Measurements from ENCODE around the gene GSTM1.

Gene GSTM1

DNA sequence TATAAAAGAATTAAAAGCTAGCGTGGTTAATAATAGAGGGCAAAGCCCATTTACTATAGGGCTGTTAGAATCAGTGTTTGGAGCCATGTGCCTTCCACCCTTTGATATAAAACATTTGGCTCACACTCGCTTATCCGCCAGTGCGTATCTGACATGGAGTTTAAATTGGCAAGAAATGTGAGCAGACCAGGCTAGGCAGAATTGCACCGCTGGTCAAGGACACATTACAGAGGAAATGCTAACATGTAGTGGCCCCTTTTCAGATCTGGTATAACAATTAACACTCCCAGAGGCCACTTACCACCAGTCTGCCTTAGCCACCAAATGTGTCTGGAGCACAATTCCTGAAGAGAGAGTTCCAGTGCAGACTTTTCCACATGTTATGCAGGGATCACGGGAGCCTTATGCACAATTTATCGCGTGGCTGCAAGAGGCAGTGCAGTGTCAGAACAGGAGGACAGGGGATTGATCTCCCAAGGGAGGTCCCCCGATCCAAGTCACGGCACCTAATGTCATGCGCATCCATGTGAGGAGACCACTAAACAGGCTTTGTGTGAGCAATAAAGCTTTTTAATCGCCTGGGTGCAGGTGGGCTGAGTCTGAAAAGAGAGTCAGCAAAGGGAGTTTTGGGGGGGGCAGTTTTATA lies 39.2 kb downstream of the GSTM1 start:
- no peak for DNase-seq (ENCODE audit: low read depth in 2 of 2)

DNA sequence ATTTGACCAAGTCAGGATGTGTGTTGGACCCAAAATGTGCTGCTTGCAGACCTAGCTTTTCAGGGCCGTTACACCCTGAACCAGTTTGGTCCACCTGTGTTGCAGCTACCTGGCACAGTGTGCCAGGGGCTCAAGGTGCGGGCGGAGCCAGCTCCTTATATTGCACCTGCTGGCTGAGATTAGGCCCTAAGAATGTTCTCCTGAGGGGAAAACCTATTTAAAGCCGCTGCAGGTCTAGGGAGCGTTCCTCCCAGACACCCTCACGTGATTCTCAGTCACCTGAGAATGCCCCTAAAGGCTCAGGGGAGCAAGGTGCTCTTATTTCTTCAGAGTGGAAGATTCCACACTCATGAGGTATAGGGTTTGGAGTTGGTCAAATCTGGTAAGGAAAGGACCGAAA lies 41.3 kb downstream of the GSTM1 start:
- DNase-seq (ENCODE audit: low read depth in 2 of 2): no peak

DNA sequence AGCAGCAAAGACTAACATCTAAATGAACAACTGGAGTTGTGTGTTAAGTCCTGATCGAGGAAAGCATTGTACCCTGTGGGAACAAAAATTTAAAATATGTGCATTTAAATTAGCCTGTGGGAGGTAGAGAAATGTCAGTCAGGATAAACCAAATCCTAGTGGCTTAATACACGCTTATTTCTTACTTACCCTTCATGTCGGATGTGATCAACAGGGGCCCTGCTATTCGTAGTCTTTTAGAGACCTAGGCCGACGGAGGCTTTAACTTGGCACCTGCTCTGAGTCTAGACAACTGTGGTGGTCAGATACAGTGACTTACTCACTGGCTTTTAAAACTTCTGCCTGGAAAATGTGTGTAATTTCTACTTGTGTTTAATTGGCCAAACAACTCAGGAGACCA lies 43.0 kb downstream of the GSTM1 start:
- no peak for DNase-seq (ENCODE audit: low read depth in 2 of 2)

DNA sequence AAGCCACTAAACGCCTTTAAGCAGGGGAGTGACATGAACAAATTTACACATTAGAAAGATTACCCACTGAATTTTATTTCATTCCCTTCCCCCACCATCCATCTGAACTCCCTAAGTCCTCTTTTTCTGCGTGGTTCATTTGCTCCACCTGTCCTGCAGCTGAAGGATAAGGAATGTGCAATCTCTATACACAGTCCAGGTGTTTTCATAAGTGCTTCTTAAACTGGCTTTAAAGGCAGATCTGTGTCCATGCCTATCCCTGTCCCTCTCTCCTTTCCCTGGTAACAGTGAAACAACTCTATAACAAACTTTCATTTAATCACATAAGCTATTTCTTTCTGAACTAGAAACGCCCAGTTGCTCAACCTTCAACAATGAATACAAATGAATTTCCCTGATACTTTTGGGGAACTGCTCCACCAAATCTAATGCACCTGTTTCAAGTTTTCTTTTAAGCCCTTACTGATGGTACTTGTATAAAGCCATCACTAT lies 44.8 kb downstream of the GSTM1 start:
- no peak for DNase-seq (ENCODE audit: low read depth in 2 of 2)

DNA sequence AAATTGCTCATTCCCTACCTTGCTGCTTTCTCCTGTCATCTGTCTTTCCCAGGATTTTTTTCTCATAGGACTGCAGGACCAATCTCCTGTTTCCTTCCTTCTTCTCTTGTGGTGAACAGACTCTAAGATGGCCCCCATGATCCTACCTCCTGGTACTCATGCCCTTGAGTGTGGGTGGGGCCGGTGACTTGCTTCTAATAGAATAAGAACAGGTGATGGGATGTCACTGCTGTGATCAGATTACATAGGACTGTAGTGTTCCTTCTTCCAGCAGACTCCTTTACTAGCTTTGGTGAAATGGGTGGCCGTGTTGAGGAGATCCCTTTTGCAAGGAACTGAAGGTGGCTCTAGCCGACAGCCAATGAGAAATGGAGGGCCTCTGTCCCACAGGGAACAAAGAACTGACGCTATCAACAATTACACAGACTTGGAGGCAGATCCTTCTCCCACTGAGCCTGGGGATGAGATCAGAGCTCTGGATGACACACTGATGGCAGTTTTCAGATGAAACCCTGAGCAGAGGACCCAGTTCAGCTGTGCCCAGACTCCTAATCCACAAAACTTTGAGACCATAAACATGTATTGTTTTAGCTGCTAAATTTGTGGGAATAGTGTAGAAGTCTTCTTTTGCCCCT lies 45.7 kb downstream of the GSTM1 start:
- no peak for DNase-seq (ENCODE audit: low read depth in 2 of 2)

DNA sequence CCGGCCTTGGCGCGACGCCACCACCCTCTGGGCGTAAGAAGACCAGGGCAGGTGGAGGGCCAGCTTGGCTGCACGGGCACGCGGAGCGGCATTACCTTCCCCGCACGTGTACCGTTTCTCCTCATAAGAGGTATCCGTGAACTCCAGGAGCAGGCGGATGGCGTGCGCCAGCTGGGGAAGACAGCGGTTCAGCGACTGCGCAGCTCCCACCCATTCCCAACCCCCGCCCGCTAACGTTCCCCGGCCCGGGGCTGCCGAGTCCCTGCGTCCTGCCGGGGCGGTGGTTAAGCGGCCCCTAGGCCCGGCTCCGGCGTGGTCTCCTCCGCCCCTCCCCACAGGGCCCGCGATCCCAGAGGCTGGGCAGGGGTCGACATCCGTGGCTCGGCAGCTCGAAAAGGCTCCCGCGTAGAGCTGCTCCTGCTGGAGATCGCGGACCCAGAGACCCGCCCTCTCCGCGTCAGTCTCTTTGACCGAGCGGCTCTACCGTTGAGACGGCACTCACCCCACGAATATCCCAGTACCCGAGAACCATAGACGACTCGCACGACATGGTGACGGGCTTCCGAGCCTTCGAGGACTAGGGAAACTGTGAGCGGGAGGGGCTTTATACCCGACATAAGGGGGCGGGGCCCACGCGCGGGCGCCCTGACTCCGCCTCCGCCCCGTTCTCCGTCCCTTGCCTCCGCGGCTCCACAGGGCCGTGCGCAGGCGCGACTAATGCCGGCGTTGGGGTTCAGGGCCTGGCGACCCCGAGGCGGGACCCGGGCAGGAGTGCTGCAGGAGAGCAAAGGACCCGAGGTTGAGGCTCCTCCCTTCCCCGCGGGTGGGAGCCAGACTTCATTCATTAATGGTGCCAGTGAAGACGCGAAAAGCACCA lies 52.4 kb downstream of the GSTM1 start:
- DNase-seq (ENCODE audit: low read depth in 2 of 2): peak; percentile 58 to 80

DNA sequence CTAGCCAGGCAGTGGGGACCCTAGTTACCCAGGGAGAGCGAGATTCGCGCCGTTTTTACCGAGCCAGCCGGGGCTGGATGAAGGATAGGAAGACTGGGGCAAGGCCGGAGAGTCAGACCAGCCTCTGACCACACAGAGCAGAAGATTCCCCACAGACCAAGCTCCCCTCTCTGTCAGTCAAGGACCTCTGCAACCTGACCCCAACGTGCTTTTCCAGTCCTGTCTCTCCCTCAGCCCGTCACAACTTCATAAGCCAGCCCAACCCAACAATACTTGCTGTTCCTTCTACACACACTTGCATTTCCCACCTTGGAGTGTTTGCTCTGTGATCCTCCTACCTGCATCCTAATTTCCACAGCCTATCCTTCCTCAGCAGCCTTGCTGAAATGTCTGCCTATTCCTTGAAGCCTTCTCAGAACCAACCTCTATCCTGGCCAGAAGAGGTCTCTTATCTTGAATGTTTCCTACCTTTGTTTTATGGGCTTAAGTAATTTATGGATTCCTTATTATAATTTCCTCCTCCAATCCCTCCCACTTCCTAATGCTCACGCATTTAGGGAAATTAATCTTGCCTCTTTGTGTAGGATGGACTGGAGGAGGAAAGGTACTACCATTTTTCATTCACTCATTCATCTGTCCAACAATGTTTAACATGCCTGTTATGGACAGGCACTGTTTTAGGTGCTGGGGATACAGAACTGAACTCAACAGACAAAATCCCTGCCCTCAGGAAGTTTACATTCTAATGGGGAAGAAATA lies 53.2 kb downstream of the GSTM1 start, which contains the start of gene GSTM3:
TSS of gene GSTM3 (minus strand) at position 424 of the 759 bp plus-strand sequence. CDS start 751 bp downstream, outside the sequence.
- no peak for DNase-seq (ENCODE audit: low read depth in 2 of 2)
